Neural progenitor cell (in vitro differentiated cells): ENCODE results near the gene CFAP161. TPM values are rescaled to one million over a fixed set of nuclear protein-coding genes. Genes with fewer than 3 reads are reported as not detected.
A peak's percentile ranks its signal among the peaks of the same experiment; 100 is the strongest.

Source experiments
- DNase-seq: peaks from one replicate; pipeline ENCODE4 v3.0.0-alpha.2; 2016; ENCODE audit warnings: low spot score
- H2AFZ ChIP-seq: fragments of 200-600 bp; sonication (generic); replicated peaks from 2 replicates; pipeline ENCODE4 v1.6.1; 2016; ENCODE audit warnings: antibody characterized with exemption
- H3F3A ChIP-seq: fragments of 200-600 bp; sonication (generic); 2 replicates; pipeline ENCODE4 v1.6.1; 2016; ENCODE audit warnings: antibody characterized with exemption, low read depth
- H3K27ac ChIP-seq: fragments of 200-600 bp; sonication (generic); 2 replicates; pipeline ENCODE4 v1.5.1; 2016; ENCODE audit warnings: mild to moderate bottlenecking
- H3K27me3 ChIP-seq: fragments of 200-600 bp; sonication (generic); 2 replicates; pipeline ENCODE4 v1.6.1; 2016; ENCODE audit warnings: mild to moderate bottlenecking, moderate library complexity
- H3K36me3 ChIP-seq: fragments of 200-600 bp; sonication (generic); 2 replicates; pipeline ENCODE4 v1.5.1; 2016
- H3K4me1 ChIP-seq: fragments of 200-600 bp; sonication (generic); 2 replicates; pipeline ENCODE4 v1.6.1; 2016; ENCODE audit warnings: mixed run types
- H3K4me2 ChIP-seq: fragments of 200-600 bp; sonication (generic); 2 replicates; pipeline ENCODE4 v1.6.1; 2016
- H3K4me3 ChIP-seq: fragments of 200-600 bp; sonication (generic); 2 replicates; pipeline ENCODE4 v1.5.1; 2016
- H3K79me2 ChIP-seq: fragments of 200-600 bp; sonication (generic); 2 replicates; pipeline ENCODE4 v1.6.1; 2016; ENCODE audit warnings: low read depth
- H3K9ac ChIP-seq: fragments of 200-600 bp; sonication (generic); 2 replicates; pipeline ENCODE4 v1.6.1; 2016
- H3K9me3 ChIP-seq: fragments of 200-600 bp; sonication (generic); 2 replicates; pipeline ENCODE4 v1.5.1; 2016; ENCODE audit warnings: low read depth
- H4K20me1 ChIP-seq: fragments of 200-600 bp; sonication (generic); 2 replicates; pipeline ENCODE4 v1.6.1; 2016; ENCODE audit warnings: low read depth
- H3K27ac Mint-ChIP-seq: 3 replicates; pipeline ENCODE4 v1.8.0; 2021; ENCODE audit warnings: mixed read lengths
- H3K27me3 Mint-ChIP-seq: 2 replicates; pipeline ENCODE4 v1.8.0; 2022; ENCODE audit warnings: low read depth, mild to moderate bottlenecking, inconsistent platforms, moderate library complexity, mixed read lengths; ENCODE audit not compliant: insufficient read depth
- H3K36me3 Mint-ChIP-seq: 3 replicates; pipeline ENCODE4 v1.8.0; 2021; ENCODE audit warnings: mixed read lengths
- H3K4me1 Mint-ChIP-seq: 3 replicates; pipeline ENCODE4 v1.8.0; 2021; ENCODE audit warnings: mixed read lengths
- H3K4me3 Mint-ChIP-seq: 3 replicates; pipeline ENCODE4 v1.8.0; 2021; ENCODE audit warnings: mild to moderate bottlenecking, moderate library complexity, mixed read lengths
- H3K9me3 Mint-ChIP-seq: 3 replicates; pipeline ENCODE4 v1.8.0; 2020; ENCODE audit warnings: mixed read lengths
- CTCF ChIP-seq: fragments of 200-600 bp; sonication (generic); IDR thresholded peaks from 2 replicates; pipeline ENCODE4 v1.5.1; 2017; ENCODE audit warnings: antibody characterized with exemption, mild to moderate bottlenecking
- EZH2 ChIP-seq: fragments of 200-600 bp; sonication (generic); IDR thresholded peaks from 2 replicates; pipeline ENCODE4 v1.6.1; 2017; ENCODE audit warnings: antibody characterized with exemption, mild to moderate bottlenecking, moderate library complexity
- EZH2phosphoT487 ChIP-seq: fragments of 200-600 bp; sonication (generic); IDR thresholded peaks from 2 replicates; pipeline ENCODE4 v1.6.1; 2017; ENCODE audit warnings: antibody characterized with exemption
- total RNA-seq: library from RNA; depleted of rRNA; stranded (reverse); fragments of >200 nt; gene quantifications from 2 replicates; pipeline ENCODE4 v1.2.3, GENCODE V29; 2015; ENCODE audit warnings: low replicate concordance

Gene CFAP161
- total RNA-seq, 1 donor from 2014 or later: 1.9 TPM

- Mint-ChIP-seq H3K4me3 (no peak overlapping the region), H3K4me1 (no peaks in the 10 kb centered on the region), H3K9me3 (no peaks in the 10 kb centered on the region), H3K27ac (no peak overlapping the region), H3K27me3 (no peaks in the 10 kb centered on the region), H3K36me3 (no peaks in the 10 kb centered on the region)
- no peak for DNase-seq
- Histone ChIP-seq H3K9me3 (no peaks in the 10 kb centered on the region), H3K4me1 (no peaks in the 10 kb centered on the region), H3F3A (no peaks in the 10 kb centered on the region), H2AFZ (peak overlapping the region; percentile 15), H3K4me3 (no peak overlapping the region), H4K20me1 (no peaks in the 10 kb centered on the region), H3K79me2 (no peaks in the 10 kb centered on the region), H3K36me3 (no peaks in the 10 kb centered on the region), H3K27ac (no peak overlapping the region), H3K9ac (no peak overlapping the region), H3K4me2 (no peak overlapping the region), H3K27me3 (no peaks in the 10 kb centered on the region)
- TF ChIP-seq CTCF: no peak
- no peak for TF ChIP-seq EZH2phosphoT487
- no peak for TF ChIP-seq EZH2
These were observed 27.1 kb downstream of the CFAP161 start for GRCh38 chr15:81161160-81161673.

GRCh38 chr15:81161851-81162250, 27.8 kb downstream of the CFAP161 start:
- DNase-seq: no peak
- Histone ChIP-seq H3K9ac (no peak overlapping the region), H3K36me3 (no peaks in the 10 kb centered on the region), H3K9me3 (no peaks in the 10 kb centered on the region), H3K4me3 (no peak overlapping the region), H4K20me1 (no peaks in the 10 kb centered on the region), H3K27ac (no peak overlapping the region), H3K4me2 (no peak overlapping the region), H3K79me2 (no peaks in the 10 kb centered on the region), H2AFZ (no peak overlapping the region), H3F3A (no peaks in the 10 kb centered on the region), H3K27me3 (no peaks in the 10 kb centered on the region), H3K4me1 (no peaks in the 10 kb centered on the region)
- no peak for TF ChIP-seq CTCF
- TF ChIP-seq EZH2phosphoT487: no peak
- TF ChIP-seq EZH2: no peak
- H3K27me3 Mint-ChIP-seq: no peaks in the 10 kb centered on the region
- no peaks in the 10 kb centered on the region for H3K9me3 Mint-ChIP-seq
- H3K4me1 Mint-ChIP-seq: no peaks in the 10 kb centered on the region
- no peak overlapping the region for H3K27ac Mint-ChIP-seq
- H3K36me3 Mint-ChIP-seq: no peaks in the 10 kb centered on the region
- no peak overlapping the region for H3K4me3 Mint-ChIP-seq

GRCh38 chr15:81163961-81164800, 30.1 kb downstream of the CFAP161 start:
- H3K4me3 ChIP-seq: no peak overlapping the region
- H3K9ac ChIP-seq: no peak overlapping the region
- no peaks in the 10 kb centered on the region for H3K79me2 ChIP-seq
- peak; percentile 12 for DNase-seq
- H3K9me3 ChIP-seq: no peaks in the 10 kb centered on the region
- H3K36me3 ChIP-seq: no peaks in the 10 kb centered on the region
- Mint-ChIP-seq H3K27ac (peak overlapping the region; percentile 9), H3K27me3 (peaks cover 2% of the 10 kb centered on the region), H3K4me3 (no peak overlapping the region), H3K4me1 (peaks cover 2% of the 10 kb centered on the region), H3K36me3 (no peaks in the 10 kb centered on the region), H3K9me3 (peaks cover 8% of the 10 kb centered on the region)
- no peak overlapping the region for H3K4me2 ChIP-seq
- TF ChIP-seq EZH2phosphoT487: no peak
- TF ChIP-seq CTCF: no peak
- no peak for TF ChIP-seq EZH2
- H3K27ac ChIP-seq: no peak overlapping the region
- H2AFZ ChIP-seq: no peak overlapping the region
- H3K27me3 ChIP-seq: no peaks in the 10 kb centered on the region
- no peaks in the 10 kb centered on the region for H4K20me1 ChIP-seq
- no peaks in the 10 kb centered on the region for H3K4me1 ChIP-seq
- peaks cover 1% of the 10 kb centered on the region for H3F3A ChIP-seq
